SJCRH30 (cell line): ENCODE results near the gene CCL3. TPM values are rescaled to one million over a fixed set of nuclear protein-coding genes. Genes with fewer than 3 reads are reported as not detected.
"Not testable (repeated sequence)": the region's sequence is repeated elsewhere in the genome, so short reads cannot be mapped to it uniquely, and the experiment has no call there.

Experiments
- DNase-seq, 2 experiments: peaks; one replicate each; pipeline ENCODE4 v3.0.0-alpha.2; 2015 to 2020
- H3K27ac ChIP-seq: fragments of 250-450 bp; sonication (Bioruptor Pico); 2 replicates; pipeline ENCODE4 v1.5.1; 2020; ENCODE audit warnings: mild to moderate bottlenecking, moderate library complexity
- H3K27me3 ChIP-seq: fragments of 250-450 bp; sonication (Bioruptor Pico); 2 replicates; pipeline ENCODE4 v1.5.1; 2020; ENCODE audit warnings: mild to moderate bottlenecking, moderate library complexity
- H3K36me3 ChIP-seq: fragments of 250-450 bp; sonication (Bioruptor Pico); 2 replicates; pipeline ENCODE4 v1.5.1; 2020; ENCODE audit warnings: mild to moderate bottlenecking, moderate library complexity
- H3K4me1 ChIP-seq: fragments of 250-450 bp; sonication (Bioruptor Pico); 2 replicates; pipeline ENCODE4 v1.5.1; 2020; ENCODE audit warnings: mild to moderate bottlenecking, moderate library complexity
- H3K4me3 ChIP-seq: fragments of 250-450 bp; sonication (Bioruptor Pico); 2 replicates; pipeline ENCODE4 v1.5.1; 2020; ENCODE audit warnings: mild to moderate bottlenecking, moderate library complexity
- H3K9me3 ChIP-seq: fragments of 250-450 bp; sonication (Bioruptor Pico); replicated peaks from 2 replicates; pipeline ENCODE4 v1.5.1; 2020; ENCODE audit warnings: mild to moderate bottlenecking, moderate library complexity
- total RNA-seq: library from RNA; depleted of rRNA; stranded (reverse); fragments of >200 nt; shearing (Covaris generic); gene quantifications from 2 replicates; pipeline ENCODE4 v1.2.3, GENCODE V29; 2014

Gene CCL3
- total RNA-seq, 1 experiment from 2014 or later: not detected

DNA sequence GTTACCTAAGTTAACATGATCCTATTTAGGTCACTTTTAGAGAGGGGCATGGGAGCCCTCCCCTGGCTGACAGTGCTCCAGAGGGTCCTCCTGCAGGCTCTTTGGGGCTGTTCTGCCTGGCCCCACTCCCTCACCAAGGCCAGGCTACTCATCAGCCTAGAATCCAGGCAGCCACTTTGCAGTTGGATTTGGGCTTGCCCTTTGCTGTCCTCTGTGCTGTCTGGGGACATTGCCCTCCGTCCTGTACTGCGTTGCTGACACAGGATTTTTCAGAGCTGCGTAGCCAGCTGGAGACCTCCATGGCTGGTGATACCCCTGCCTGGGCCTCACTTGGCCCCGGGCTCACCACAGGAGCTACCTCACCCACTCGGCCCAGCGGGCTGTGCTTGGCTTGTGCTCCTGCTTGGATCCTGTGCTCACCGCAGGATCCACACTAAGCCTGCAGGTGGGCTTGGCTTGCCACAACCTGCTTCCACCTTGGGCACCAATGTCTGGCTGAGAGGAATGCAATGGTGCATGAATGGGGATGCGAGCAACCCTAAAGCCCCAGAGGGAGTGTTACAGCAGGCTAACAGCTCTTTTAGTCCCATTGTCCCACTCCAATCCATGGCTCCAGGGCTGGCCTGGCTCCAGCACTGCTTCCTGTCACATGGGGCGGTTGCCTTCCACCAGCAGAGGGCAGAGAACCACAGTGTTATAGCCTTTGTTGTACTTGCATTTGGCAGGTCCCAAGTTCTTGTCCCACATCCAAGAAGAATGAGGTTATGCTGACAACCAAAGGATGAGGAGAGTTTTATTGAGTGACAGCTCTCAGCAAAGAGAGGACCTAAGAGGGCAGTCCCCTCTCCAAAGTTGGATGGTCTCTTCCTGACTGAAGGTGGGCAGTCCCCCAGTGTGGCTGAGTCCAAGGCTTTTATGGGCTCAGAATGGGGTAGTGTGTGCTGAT, 35.2 kb upstream of the CCL3 start:
- H3K27ac ChIP-seq: no peak overlapping the region
- DNase-seq: no peak
- no peak overlapping the region for H3K4me3 ChIP-seq
- peaks cover 2% of the 10 kb centered on the region; the same call in 1 of the 2 replicates for H3K27me3 ChIP-seq
- no peaks in the 10 kb centered on the region for H3K36me3 ChIP-seq
- no peaks in the 10 kb centered on the region for H3K4me1 ChIP-seq
- H3K9me3 ChIP-seq: no peaks in the 10 kb centered on the region

DNA sequence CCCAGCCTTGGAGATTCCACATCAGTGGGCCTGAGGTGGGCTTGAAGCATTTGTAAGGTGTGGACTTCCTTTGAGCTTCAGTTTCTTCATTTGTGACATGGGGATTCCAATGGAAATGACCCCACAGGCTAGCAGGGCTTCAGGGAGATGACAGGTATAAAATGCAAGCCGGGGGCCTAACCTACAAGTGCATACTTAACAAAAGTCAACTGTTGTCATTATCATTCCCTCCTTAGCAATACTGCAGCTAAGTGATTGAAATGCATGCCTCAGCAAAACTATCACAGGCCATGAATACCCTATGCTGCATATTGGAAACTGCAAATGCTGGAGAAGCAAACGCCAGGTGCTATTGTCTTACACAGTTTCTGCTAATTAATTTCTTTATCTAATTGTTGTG, 33.5 kb upstream of the CCL3 start:
- Histone ChIP-seq H3K9me3 (no peaks in the 10 kb centered on the region), H3K27ac (no peak overlapping the region), H3K4me3 (no peak overlapping the region), H3K27me3 (no peaks in the 10 kb centered on the region), H3K4me1 (no peaks in the 10 kb centered on the region), H3K36me3 (no peaks in the 10 kb centered on the region)
- DNase-seq: no peak

DNA sequence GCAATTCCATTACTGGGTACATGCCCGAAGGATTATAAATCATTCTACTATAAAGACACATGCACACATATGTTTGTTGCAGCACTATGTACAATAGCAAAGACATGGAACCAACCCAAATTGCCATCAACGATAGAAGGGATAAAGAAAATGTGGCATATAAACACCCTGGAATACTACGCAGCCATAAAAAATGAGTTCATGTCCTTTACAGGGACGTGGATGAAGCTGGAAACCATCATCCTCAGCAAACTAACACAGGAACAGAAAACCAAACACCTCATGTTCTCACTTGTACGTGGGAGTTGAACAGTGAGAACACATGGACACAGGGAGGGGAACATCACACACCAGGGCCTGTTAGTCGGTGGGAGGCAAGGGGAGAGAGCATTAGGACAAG, 31.2 kb upstream of the CCL3 start:
- H3K36me3 ChIP-seq, H3K27me3 ChIP-seq, DNase-seq, H3K9me3 ChIP-seq, H3K4me3 ChIP-seq, H3K27ac ChIP-seq, H3K4me1 ChIP-seq: not testable (repeated sequence)

- no peaks in the 10 kb centered on the region for H3K36me3 ChIP-seq
- H3K4me1 ChIP-seq: no peaks in the 10 kb centered on the region
- no peaks in the 10 kb centered on the region for H3K9me3 ChIP-seq
- no peak overlapping the region for H3K27ac ChIP-seq
- H3K27me3 ChIP-seq: no peaks in the 10 kb centered on the region
- DNase-seq: no peak
- no peak overlapping the region for H3K4me3 ChIP-seq
These were observed 30.3 kb upstream of the CCL3 start for GRCh38 chr17:36120221-36120620.

DNA sequence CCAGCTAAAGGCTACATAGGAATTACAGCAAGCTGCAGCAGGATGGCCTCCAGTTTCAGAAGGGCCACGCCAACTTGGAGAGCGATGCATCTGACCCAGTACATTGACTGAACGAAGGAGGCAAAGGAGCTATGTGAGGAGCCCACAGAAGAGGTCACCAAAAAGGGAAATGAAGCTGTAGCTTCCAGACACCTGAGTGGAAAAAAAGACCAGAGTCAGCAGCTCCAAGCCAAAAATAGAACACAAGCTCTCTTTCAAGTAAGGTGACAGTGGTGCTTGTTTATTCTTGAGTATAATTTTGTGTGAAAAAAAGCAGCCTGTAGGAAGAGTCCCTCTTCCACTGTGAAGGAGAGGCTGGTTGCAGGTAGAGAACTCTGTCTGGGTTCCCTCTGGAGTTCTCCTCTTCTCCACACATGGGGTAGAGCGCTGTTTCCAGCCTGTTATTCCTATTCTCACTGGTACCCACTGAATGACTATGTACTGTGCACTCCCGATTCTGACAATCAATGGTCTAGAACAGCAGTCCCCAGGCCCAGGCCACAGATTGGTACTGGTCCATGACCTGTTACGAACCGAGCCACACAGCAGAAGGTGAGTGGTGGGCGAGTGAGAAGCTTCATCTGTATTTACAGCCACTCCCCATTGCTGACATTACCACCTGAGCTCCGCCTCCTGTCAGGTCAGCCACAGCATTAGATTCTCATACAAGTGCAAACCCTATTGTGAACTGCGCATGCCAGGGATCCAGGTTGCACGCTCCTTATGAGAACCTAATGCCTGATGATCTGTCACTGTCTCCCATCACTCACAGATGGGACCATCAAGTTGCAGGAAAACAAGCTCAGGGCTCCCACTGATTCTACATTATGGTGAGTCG, 28.8 kb upstream of the CCL3 start:
- H3K27ac ChIP-seq: no peak overlapping the region
- no peaks in the 10 kb centered on the region for H3K36me3 ChIP-seq
- no peaks in the 10 kb centered on the region for H3K27me3 ChIP-seq

DNA sequence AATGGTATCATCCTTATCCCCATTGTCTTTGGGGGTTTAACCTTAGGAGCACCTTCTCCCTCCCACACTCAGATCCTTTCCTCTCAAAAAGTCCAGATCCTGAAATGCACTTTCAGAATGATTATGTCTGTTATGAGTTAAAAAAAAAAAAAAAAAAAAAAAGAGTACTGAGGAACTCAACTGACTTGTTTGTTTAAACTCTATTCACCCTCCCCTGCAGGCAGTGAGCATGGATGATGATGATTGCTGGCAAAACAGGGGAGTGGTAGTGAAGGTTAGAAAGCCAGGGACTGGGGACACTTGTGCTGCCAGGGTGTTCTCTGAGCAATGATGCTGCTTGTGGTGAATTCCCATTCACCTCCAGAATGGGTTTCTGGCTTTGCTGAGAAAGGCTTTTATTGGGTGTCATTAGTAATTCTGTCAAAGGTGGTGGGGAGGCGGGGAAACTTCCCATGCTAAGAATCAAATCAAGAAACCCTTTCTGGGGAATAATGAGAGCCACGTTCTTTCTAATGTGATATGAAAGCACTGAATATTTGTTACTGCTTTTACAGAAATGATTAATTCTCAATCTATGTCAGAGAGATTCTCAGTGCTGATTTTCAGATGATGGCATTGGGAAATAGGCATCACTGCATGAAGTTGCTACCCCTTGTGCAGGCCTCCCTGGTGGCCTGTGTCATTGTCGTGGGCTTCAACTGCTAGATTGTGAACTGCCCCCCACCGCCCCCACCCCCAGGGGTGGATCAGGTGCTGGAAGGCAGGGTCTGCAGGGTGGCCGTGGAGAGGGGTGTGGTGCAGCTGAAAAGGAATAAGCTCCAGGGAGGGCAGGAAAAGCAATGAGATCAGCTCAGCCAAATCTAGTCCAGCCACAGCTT, 27.8 kb upstream of the CCL3 start:
- Histone ChIP-seq H3K36me3 (no peaks in the 10 kb centered on the region), H3K9me3 (no peaks in the 10 kb centered on the region), H3K27me3 (no peaks in the 10 kb centered on the region), H3K4me1 (no peaks in the 10 kb centered on the region), H3K4me3 (no peak overlapping the region), H3K27ac (no peak overlapping the region)
- no peak for DNase-seq

More for the DNA sequence above, 28.8 kb upstream of the CCL3 start:
- no peak for DNase-seq
- H3K4me1 ChIP-seq: no peaks in the 10 kb centered on the region
- no peak overlapping the region for H3K4me3 ChIP-seq
- H3K9me3 ChIP-seq: no peaks in the 10 kb centered on the region

GRCh38 chr17:36115649-36115977, 25.7 kb upstream of the CCL3 start:
- H3K27ac ChIP-seq, H3K9me3 ChIP-seq, DNase-seq, H3K27me3 ChIP-seq, H3K36me3 ChIP-seq, H3K4me3 ChIP-seq, H3K4me1 ChIP-seq: not testable (repeated sequence)

- DNase-seq: peak in 1 of 2 experiments; percentile 8
- not testable (repeated sequence) for H3K9me3 ChIP-seq, H3K36me3 ChIP-seq, H3K27ac ChIP-seq, H3K4me3 ChIP-seq, H3K4me1 ChIP-seq
- H3K27me3 ChIP-seq: peaks cover 10% of the 10 kb centered on the region
These were observed 25.2 kb upstream of the CCL3 start for GRCh38 chr17:36114971-36115648.

DNA sequence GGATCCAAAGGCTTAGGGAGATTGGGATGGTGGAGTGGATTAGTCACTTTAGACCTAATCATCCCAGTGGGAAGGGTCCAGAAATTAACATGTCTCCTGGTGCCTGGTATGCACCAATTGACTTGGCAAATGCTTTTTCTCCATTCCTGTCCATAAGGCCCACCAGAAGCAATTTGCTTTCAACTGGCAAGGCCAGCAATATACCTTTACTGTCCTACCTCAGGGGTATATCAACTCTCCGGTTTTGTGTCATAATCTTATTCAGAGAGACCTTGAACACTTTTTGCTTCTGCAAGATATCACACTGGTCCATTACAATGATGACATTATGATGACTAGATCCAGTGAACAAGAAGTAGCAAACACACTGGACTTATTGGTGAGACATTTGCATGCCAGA, 23.2 kb upstream of the CCL3 start:
- H3K9me3 ChIP-seq, DNase-seq, H3K4me3 ChIP-seq, H3K36me3 ChIP-seq, H3K27ac ChIP-seq, H3K4me1 ChIP-seq: not testable (repeated sequence)
- peaks cover 17% of the 10 kb centered on the region for H3K27me3 ChIP-seq

DNA sequence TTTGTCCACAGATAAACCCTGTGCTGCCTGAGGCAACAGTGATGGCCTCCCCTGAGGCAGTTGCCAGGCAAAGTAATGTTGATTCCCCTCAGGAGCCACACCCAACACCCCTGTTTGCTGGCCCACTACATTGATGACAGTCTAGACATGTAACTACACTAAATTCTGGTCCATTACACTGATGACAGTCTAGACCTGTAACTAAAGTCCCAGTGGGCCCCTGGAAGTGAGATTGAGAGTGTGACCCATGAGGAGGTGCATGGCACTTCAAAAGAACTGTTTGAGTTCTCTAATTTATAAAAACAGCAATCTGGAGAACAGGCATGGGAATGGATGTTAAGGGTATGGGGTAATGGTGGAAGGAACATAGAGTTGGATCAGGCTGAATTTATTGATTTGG, 22.6 kb upstream of the CCL3 start:
- no peak overlapping the region for H3K27ac ChIP-seq
- no peaks in the 10 kb centered on the region for H3K9me3 ChIP-seq
- H3K27me3 ChIP-seq: peaks cover 17% of the 10 kb centered on the region
- H3K36me3 ChIP-seq: no peaks in the 10 kb centered on the region
- no peaks in the 10 kb centered on the region for H3K4me1 ChIP-seq
- no peak for DNase-seq
- no peak overlapping the region for H3K4me3 ChIP-seq

- H3K27me3 ChIP-seq: peaks cover 17% of the 10 kb centered on the region
- DNase-seq: no peak
These were observed 21.1 kb upstream of the CCL3 start for GRCh38 chr17:36111068-36111490.

DNA sequence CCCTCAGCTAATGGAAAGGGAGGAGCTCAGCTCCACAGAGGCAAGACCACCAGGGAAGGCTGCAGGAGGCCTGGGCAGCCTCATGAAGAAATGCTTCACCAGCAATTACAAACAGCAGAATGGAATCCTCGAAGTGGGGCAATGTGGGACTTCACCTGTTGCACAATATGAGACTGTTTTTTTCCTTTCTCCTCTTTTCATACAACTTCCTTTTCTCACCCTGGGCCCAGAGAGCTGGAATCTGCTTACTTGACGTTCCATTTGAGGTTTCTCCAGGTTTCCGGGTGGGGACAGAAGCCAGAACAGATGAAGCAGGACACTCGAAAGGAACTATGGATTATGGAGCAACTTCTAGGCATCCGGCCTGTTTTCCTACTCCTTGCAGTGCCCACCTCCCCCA, 18.3 kb upstream of the CCL3 start:
- not testable (repeated sequence) for H3K4me1 ChIP-seq, DNase-seq, H3K27ac ChIP-seq, H3K36me3 ChIP-seq, H3K4me3 ChIP-seq, H3K9me3 ChIP-seq
- peaks cover 17% of the 10 kb centered on the region for H3K27me3 ChIP-seq

More at GRCh38 chr17:36111068-36111490, 21.1 kb upstream of the CCL3 start:
- H3K36me3 ChIP-seq: no peaks in the 10 kb centered on the region
- no peak overlapping the region for H3K4me3 ChIP-seq
- H3K4me1 ChIP-seq: no peaks in the 10 kb centered on the region
- H3K9me3 ChIP-seq: no peaks in the 10 kb centered on the region
- H3K27ac ChIP-seq: no peak overlapping the region

- Histone ChIP-seq H3K36me3 (no peaks in the 10 kb centered on the region), H3K27me3 (peaks cover 17% of the 10 kb centered on the region), H3K4me3 (no peak overlapping the region), H3K4me1 (no peaks in the 10 kb centered on the region), H3K9me3 (no peaks in the 10 kb centered on the region), H3K27ac (no peak overlapping the region)
- DNase-seq: no peak
These were observed 17.7 kb upstream of the CCL3 start for GRCh38 chr17:36107660-36108059.

DNA sequence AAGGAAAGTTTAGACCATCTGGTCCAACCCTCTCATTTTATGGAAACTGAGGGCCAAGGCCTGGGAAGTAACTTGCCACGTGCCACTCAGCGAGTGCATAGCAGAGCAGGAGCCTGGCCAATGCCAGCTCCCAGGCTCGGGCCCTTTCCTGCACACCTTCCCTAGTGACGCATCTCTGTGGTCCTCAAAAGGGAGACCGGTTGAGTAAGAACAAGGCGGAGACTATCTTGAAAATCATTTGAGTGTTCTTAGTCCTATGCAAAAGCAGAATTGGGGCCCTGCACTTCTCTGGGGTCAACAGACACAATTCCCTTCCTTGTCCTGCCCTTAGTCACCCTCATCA, 16.5 kb upstream of the CCL3 start:
- H3K27ac ChIP-seq: no peak overlapping the region
- H3K9me3 ChIP-seq: no peaks in the 10 kb centered on the region
- H3K27me3 ChIP-seq: peaks cover 17% of the 10 kb centered on the region
- no peak for DNase-seq
- no peaks in the 10 kb centered on the region for H3K4me1 ChIP-seq
- no peaks in the 10 kb centered on the region for H3K36me3 ChIP-seq
- no peak overlapping the region for H3K4me3 ChIP-seq
